PC-9 (cell line): Measurements from ENCODE around the gene KIAA1958. TPM values are rescaled to one million over a fixed set of nuclear protein-coding genes. Genes with fewer than 3 reads are reported as not detected.

ENCODE experiments used
- BruUV-seq: library from RNA; stranded (reverse); fragments of 400-500 nt; replicated peaks from 2 replicates; lab custom pipeline; 2021; lab: Mats Ljungman, UMichigan
- CTCF ChIA-PET: fragments of 300-600 bp; sonication (Branson Sonifier 250); formaldehyde crosslinking; loops from one replicate; lab custom pipeline; 2022; ENCODE audit warnings: antibody characterized with exemption; lab: Charles Lee
- POLR2A ChIA-PET: fragments of 300-600 bp; sonication (Branson Sonifier 250); formaldehyde crosslinking; loops from one replicate; lab custom pipeline; 2022; ENCODE audit warnings: antibody characterized with exemption; ENCODE audit not compliant: unreplicated experiment; lab: Charles Lee
- DNase-seq, 2 experiments: peaks; one replicate each; pipeline versions ENCODE4 v3.0.0 to v3.0.0-alpha.2; 2015 to 2022; ENCODE audit warnings: mixed read lengths in 1 of 2
- H2AFZ ChIP-seq: fragments of 200-600 bp; sonication (generic); 2 replicates; pipeline ENCODE4 v1.8.1; 2017; ENCODE audit warnings: antibody characterized with exemption
- H3F3A ChIP-seq: fragments of 200-600 bp; sonication (generic); 2 replicates; pipeline ENCODE4 v1.8.1; 2017; ENCODE audit warnings: antibody characterized with exemption, mild to moderate bottlenecking, low read depth; ENCODE audit not compliant: insufficient read depth
- H3K27ac ChIP-seq: fragments of 200-600 bp; sonication (generic); 2 replicates; pipeline ENCODE4 v1.6.1; 2016; ENCODE audit warnings: mixed run types
- H3K27me3 ChIP-seq: fragments of 200-600 bp; sonication (generic); 2 replicates; pipeline ENCODE4 v1.6.1; 2016; ENCODE audit warnings: low read depth, mixed run types; ENCODE audit not compliant: insufficient read depth
- H3K36me3 ChIP-seq: fragments of 200-600 bp; sonication (generic); 2 replicates; pipeline ENCODE4 v1.6.1; 2016; ENCODE audit warnings: low read depth, mixed run types
- H3K4me1 ChIP-seq: fragments of 200-600 bp; sonication (generic); replicated peaks from 2 replicates; pipeline ENCODE4 v1.6.1; 2016; ENCODE audit warnings: mixed run types; ENCODE audit not compliant: insufficient read depth
- H3K4me2 ChIP-seq: fragments of 200-600 bp; sonication (generic); 2 replicates; pipeline ENCODE4 v1.6.1; 2017; ENCODE audit warnings: mixed run types
- H3K4me3 ChIP-seq: fragments of 200-600 bp; sonication (generic); 2 replicates; pipeline ENCODE4 v1.6.1; 2016; ENCODE audit warnings: mixed run types
- H3K79me2 ChIP-seq: fragments of 200-600 bp; sonication (generic); 2 replicates; pipeline ENCODE4 v1.6.1; 2017; ENCODE audit warnings: low read depth, mixed run types
- H3K9me2 ChIP-seq: fragments of 200-600 bp; sonication (generic); 2 replicates; pipeline ENCODE4 v1.8.1; 2017; ENCODE audit warnings: mild to moderate bottlenecking; ENCODE audit not compliant: insufficient read depth
- H3K9me3 ChIP-seq: fragments of 200-600 bp; sonication (generic); 2 replicates; pipeline ENCODE4 v1.8.1; 2016; ENCODE audit warnings: low read depth; ENCODE audit not compliant: insufficient read depth
- H4K20me1 ChIP-seq: fragments of 200-600 bp; sonication (generic); 2 replicates; pipeline ENCODE4 v1.8.1; 2017; ENCODE audit not compliant: insufficient read depth
- CTCF ChIP-seq: fragments of 200-600 bp; sonication (generic); conservative IDR thresholded peaks from 2 replicates; pipeline ENCODE4 v1.6.1; 2017; ENCODE audit warnings: mixed run types, antibody characterized with exemption, mild to moderate bottlenecking, moderate library complexity
- EZH2 ChIP-seq: fragments of 200-600 bp; sonication (generic); IDR thresholded peaks from 2 replicates; pipeline ENCODE4 v1.8.0; 2017; ENCODE audit warnings: antibody characterized with exemption, low read depth
- intact Hi-C: fragments of 100-400 bp; cut with micrococcal nuclease; formaldehyde crosslinking; loops from one replicate; pipeline ENCODE4 v1.10.0; 2022; ENCODE audit not compliant: unreplicated experiment
- total RNA-seq: library from RNA; stranded (reverse); gene quantifications from 2 replicates; pipeline ENCODE4 v1.2.3, GENCODE V29; 2021

Gene KIAA1958
- total RNA-seq, 1 experiment from 2014 or later, result 19.5 TPM

DNA sequence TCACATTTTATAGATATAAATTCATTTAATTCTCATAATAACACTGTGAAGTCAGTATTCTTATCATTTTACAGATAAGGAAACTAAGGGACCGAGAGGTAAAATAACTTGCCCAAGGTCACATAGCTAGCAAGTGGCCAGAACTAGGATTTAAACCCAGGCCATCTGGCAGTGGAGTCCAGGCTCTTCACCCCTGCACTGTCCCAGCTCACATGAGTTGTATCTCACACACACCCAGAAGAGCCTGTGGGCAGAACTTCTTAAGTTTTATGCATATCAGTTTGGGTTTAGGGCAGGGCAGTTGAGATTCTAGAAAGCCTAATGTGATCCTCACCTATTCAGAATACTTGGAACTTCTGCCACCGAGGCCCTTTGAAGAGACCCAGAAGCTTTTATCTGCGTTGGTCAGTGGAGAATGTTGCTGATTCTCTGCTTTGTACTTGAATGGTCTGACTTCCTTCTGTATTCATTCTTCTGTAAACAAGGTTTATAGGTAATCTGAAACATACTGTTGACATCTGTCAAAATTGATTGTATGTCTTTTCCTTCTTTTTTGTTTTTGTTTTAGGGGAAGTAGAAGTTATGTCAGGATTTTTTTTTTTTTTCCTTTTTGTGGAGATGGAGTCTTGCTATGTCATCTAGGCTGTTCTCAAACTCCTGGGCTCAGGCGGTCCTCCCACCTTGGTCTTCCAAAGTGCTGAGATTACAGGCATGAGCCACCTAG lies 75.8 kb downstream of the KIAA1958 start:
- Histone ChIP-seq H3F3A (no peaks in the 10 kb centered on the region), H2AFZ (no peak overlapping the region), H3K79me2 (0 out of 2 replicates have a peak, but pooled peaks cover 4% of the 10 kb centered on the region), H3K4me1 (no peaks in the 10 kb centered on the region), H3K36me3 (no peaks in the 10 kb centered on the region; the same call in 1 of the 2 replicates), H3K9me2 (no peaks in the 10 kb centered on the region), H3K4me3 (no peak overlapping the region), H4K20me1 (no peaks in the 10 kb centered on the region), H3K4me2 (no peak overlapping the region), H3K27ac (no peak overlapping the region), H3K9me3 (peaks cover 5% of the 10 kb centered on the region; the same call in 1 of the 2 replicates), H3K27me3 (no peaks in the 10 kb centered on the region)
- no peak for DNase-seq
- BruUV-seq, result no TSS peak
- TF ChIP-seq CTCF (no peak), EZH2 (no peak)
- intact Hi-C loops, result no loop called here
- ChIA-PET POLR2A (no interaction called here), CTCF (no interaction called here)

DNA sequence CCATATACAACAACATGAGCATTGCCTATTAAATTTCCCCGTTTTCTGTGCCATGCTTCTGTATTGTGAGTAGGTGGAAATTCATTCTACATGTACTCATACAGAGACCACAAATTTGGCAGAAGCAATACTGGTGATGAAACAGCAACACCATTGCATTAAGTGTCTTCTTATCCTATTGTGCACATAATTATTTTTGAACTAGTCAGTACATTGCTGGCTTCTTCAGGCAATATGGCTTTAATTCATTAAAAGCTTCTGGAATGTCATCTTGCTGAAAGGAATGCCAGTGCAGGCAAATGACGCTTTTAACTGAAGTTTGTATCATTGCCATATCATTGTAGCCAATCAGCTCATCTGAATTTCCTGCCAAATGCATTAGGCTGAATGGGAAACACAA lies 82.6 kb downstream of the KIAA1958 start:
- ChIA-PET CTCF (no interaction called here), POLR2A (interaction anchor here (0.6 kb wide), 1 partner anchor 120 kb away, joined by 6 read pairs; no protein-coding TSS in a partner anchor)
- TF ChIP-seq EZH2 (no peak), CTCF (no peak)
- H3K9me2 ChIP-seq, result no peaks in the 10 kb centered on the region
- H3K9me3 ChIP-seq, result peaks cover under 1% of the 10 kb centered on the region; the same call in 1 of the 2 replicates
- no peak overlapping the region for H2AFZ ChIP-seq
- H3K79me2 ChIP-seq, result 0 out of 2 replicates have a peak, but pooled peaks cover 8% of the 10 kb centered on the region
- H3F3A ChIP-seq, result no peaks in the 10 kb centered on the region
- intact Hi-C loops, result no loop called here
- H3K27ac ChIP-seq, result no peak overlapping the region
- H3K27me3 ChIP-seq, result no peaks in the 10 kb centered on the region
- H3K4me1 ChIP-seq, result no peaks in the 10 kb centered on the region
- no peaks in the 10 kb centered on the region; the same call in 1 of the 2 replicates for H3K36me3 ChIP-seq
- no peak overlapping the region for H3K4me2 ChIP-seq
- H3K4me3 ChIP-seq, result no peak overlapping the region
- no TSS peak for BruUV-seq
- H4K20me1 ChIP-seq, result no peaks in the 10 kb centered on the region
- no peak for DNase-seq

GRCh38 chr9:112570671-112571167 lies 84.1 kb downstream of the KIAA1958 start:
- Histone ChIP-seq H3K9me3 (no peaks in the 10 kb centered on the region), H3F3A (no peaks in the 10 kb centered on the region), H4K20me1 (no peaks in the 10 kb centered on the region), H3K9me2 (no peaks in the 10 kb centered on the region), H3K27ac (no peak overlapping the region), H3K4me1 (no peaks in the 10 kb centered on the region), H3K36me3 (no peaks in the 10 kb centered on the region), H3K4me3 (no peak overlapping the region), H3K27me3 (no peaks in the 10 kb centered on the region), H3K4me2 (no peak overlapping the region), H2AFZ (no peak overlapping the region), H3K79me2 (0 out of 2 replicates have a peak, but pooled peaks cover 6% of the 10 kb centered on the region)
- no peak for DNase-seq
- ChIA-PET CTCF (no interaction called here), POLR2A (no interaction called here)
- intact Hi-C loops, result no loop called here
- BruUV-seq, result no TSS peak
- TF ChIP-seq CTCF, result no peak
- no peak for TF ChIP-seq EZH2
